ENCODE results near the gene GOLGA1.

Gene GOLGA1

GRCh38 chr9:124882231-124882630 is 58.7 kb downstream of the GOLGA1 start:
- no peak for DNase-seq (ENCODE audit: low read depth)

DNA sequence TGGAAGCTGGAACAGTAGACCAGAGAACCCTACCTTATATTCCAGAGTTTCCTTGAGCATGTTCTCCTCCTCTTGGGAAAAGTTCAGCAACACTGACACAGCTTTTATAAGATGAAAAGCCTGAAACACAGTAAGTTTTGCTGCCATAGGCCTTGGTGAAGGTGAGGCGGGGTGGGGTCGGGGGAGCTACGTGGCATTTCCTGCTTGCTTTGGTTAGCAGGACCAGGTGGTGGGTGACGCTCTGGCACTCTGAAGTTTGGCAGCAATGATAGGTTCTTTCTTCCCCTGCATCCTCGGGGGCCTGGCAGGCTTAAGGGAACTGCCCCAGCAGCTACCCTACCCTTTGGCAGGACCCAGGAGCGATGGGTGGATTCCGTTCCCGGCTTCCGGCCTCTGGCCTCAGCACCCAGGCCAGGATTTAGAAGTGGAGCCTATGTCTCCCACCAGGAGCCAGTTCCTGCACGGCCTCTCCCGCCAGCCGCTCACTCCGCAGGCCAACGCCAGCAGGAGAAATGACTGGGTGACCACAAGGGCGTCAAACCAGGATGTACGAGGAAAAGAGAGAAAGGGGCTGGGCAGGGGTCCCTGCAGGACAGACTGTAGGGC is 59.6 kb downstream of the GOLGA1 start:
- DNase-seq (ENCODE audit: low read depth): no peak

GRCh38 chr9:124880501-124880900 is 60.4 kb downstream of the GOLGA1 start:
- no peak for DNase-seq (ENCODE audit: low read depth)

- DNase-seq (ENCODE audit: low read depth): no peak
Observed at GRCh38 chr9:124879226-124879625, 61.7 kb downstream of the GOLGA1 start.

DNA sequence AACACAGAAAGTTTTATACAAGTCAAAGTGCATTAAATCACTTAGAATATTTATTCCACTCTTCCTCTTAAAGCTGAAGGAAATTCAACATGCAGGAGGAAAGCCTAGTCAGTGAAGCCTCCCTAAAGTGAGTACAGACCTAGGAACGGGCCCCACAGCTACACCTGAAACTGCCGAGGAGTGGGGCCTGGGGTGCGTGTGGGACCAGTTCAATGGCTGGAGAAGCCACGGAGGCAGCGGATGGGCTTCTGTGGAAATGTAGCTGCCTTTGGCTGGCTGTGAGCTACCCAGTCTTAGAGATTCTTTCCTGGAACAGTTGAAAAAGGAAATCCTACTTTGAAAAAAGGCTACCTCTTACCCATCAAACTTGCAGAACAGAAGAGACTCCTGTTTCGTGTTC is 62.4 kb downstream of the GOLGA1 start:
- DNase-seq (ENCODE audit: low read depth): no peak

- peak; percentile 43 for DNase-seq (ENCODE audit: low read depth)
Observed at GRCh38 chr9:124878021-124878420, 62.9 kb downstream of the GOLGA1 start.

- no peak for DNase-seq (ENCODE audit: low read depth)
Observed at GRCh38 chr9:124877021-124877782, 63.7 kb downstream of the GOLGA1 start.

DNA sequence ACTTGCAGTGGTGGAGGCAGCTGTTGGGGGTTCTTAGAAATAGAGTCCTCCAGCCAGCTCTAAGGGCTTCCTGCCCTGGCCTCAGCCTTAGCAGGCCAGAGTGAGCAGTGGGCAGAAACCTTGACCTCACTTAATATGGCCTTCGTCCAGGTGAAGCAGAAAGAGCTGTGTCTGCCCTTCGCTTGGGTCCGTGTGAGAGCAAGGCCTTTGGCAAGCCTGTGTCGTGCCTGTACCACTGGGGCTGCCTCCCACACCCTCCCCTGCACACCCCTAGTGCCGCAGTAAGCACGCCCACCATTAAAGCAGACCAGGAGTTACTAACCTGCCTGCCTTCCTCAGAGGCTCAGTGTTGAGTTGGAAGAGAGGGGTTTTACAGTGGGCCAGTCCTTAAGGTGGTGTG is 65.4 kb downstream of the GOLGA1 start:
- DNase-seq (ENCODE audit: low read depth): no peak

GRCh38 chr9:124873664-124874063 is 67.2 kb downstream of the GOLGA1 start:
- no peak for DNase-seq (ENCODE audit: low read depth)

DNA sequence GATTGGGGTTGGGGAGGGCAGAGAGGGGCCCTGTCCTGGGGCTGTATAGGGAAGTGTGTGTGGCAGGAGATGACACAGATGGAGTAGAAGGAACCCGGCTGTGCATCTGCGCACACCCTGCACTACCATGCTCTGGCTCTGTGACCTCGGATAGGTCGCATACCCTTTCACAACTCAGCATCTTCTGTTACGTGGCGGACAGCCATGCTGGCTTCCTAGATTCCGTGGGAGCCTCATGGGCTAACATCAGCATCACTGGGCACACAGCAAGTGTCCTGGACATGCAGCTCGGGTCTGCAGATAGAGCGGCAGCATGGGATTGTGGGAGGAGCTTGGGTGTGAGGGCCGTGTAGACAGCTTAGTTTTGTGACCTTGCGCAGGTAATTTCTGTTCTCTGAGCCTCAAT is 69.7 kb downstream of the GOLGA1 start:
- no peak for DNase-seq (ENCODE audit: low read depth)

GRCh38 chr9:124870723-124871122 is 70.2 kb downstream of the GOLGA1 start:
- DNase-seq (ENCODE audit: low read depth): no peak

DNA sequence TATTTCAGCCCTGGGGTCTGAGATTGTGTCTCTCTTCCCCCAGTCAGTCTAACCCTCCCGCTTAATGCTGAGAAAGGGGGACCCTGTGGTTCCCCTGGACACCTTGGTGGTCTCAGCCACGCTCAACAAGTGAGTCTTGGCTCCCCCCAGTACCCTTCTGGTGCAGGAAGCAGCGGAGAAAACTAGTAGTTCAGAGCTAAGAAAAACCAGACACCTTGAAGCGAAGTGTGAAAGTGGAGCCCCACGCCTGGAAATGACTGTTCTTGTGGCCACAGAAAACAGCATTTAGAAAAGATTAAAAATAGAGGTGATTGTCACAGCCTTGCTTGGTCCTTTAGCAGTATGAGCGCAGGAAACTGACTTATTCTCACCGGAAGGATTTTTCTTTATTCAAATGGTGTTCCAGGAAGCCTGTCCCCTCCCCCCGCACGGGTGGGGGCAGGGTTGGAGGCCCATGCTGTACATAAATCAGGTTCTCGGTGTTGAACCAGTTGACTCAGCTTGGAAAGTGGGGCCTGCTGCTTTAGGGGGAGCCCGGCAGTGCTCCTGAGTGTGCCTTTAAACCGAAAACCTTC is 70.8 kb downstream of the GOLGA1 start:
- DNase-seq (ENCODE audit: low read depth): peak; percentile 49

DNA sequence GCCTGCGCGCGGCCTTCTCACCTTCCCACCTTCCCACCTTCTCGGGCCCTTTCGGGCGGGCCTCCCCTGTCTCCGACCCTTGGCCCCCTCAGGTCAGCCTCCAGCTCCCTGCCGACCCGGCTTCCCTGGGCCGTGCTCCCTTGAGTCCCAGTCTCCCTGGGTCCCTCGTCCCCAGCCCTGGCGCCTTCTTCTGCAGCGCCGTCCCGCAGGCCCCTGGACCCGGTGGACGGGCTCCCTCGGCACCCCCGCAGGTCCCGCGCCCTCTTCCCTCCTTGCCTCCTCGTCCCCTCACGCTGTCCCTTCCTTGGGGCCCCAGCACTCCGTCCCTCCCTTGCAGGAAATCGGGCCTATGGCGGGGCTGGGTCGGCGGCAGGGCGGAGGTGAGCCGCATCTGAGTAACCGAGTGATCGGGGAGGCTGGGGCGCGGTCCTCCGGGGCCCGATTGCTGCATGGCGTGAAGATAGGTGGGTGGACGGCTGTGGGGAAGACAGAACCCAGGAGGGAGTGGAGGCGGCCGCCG is 71.4 kb downstream of the GOLGA1 start:
- peak; percentile 37 for DNase-seq (ENCODE audit: low read depth)

- DNase-seq (ENCODE audit: low read depth): peak; percentile 84
Observed at GRCh38 chr9:124868511-124869465, 72.1 kb downstream of the GOLGA1 start.

GRCh38 chr9:124863371-124863871 is 77.5 kb downstream of the GOLGA1 start:
- DNase-seq (ENCODE audit: low read depth): no peak

- peak; percentile 93 for DNase-seq (ENCODE audit: low read depth)
Observed at GRCh38 chr9:124861342-124862229, 79.3 kb downstream of the GOLGA1 start, which contains the start of the genes ARPC5L and RPL35. TSS of gene ARPC5L (plus strand) at chr9:124862130. CDS start at chr9:124869291, 7,161 bp downstream. TSS of gene RPL35 (minus strand) at chr9:124861957. CDS start at chr9:124861912, 45 bp downstream.

GRCh38 chr9:124860582-124861341 is 80.1 kb downstream of the GOLGA1 start:
- DNase-seq (ENCODE audit: low read depth): no peak

- no peak for DNase-seq (ENCODE audit: low read depth)
Observed at GRCh38 chr9:124859803-124860581, 80.9 kb downstream of the GOLGA1 start.
